GM19397 (cell line): ENCODE results near the gene SLC6A7.

Source experiments
- ATAC-seq: cut with Tn5 transposase; IDR thresholded peaks from one replicate; pipeline ENCODE4 v1.9.1; 2021; ENCODE audit warnings: mild to moderate bottlenecking, moderate library complexity; ENCODE audit not compliant: unreplicated experiment

Gene SLC6A7

GRCh38 chr5:150255659-150256409 lies 66.0 kb downstream of the SLC6A7 start:
- ATAC-seq: no peak

- ATAC-seq: no peak
Observed at GRCh38 chr5:150256410-150257064, 66.7 kb downstream of the SLC6A7 start.

- ATAC-seq: no peak
Observed at GRCh38 chr5:150257424-150257823, 67.6 kb downstream of the SLC6A7 start.

- ATAC-seq: no peak
Observed at GRCh38 chr5:150258130-150258529, 68.3 kb downstream of the SLC6A7 start.
